ENCODE results near the gene PSMD13. TPM values are rescaled to one million over a fixed set of nuclear protein-coding genes. Genes with fewer than 3 reads are reported as not detected.
A peak's percentile ranks its signal among the peaks of the same experiment; 100 is the strongest.

The PSMD13 gene
- total and polyA plus RNA-seq, 2 of the 13 experiments (the other 11 are each of a cell fraction or from before 2014, with no cell fraction given) = 83.0 to 117 TPM

DNA sequence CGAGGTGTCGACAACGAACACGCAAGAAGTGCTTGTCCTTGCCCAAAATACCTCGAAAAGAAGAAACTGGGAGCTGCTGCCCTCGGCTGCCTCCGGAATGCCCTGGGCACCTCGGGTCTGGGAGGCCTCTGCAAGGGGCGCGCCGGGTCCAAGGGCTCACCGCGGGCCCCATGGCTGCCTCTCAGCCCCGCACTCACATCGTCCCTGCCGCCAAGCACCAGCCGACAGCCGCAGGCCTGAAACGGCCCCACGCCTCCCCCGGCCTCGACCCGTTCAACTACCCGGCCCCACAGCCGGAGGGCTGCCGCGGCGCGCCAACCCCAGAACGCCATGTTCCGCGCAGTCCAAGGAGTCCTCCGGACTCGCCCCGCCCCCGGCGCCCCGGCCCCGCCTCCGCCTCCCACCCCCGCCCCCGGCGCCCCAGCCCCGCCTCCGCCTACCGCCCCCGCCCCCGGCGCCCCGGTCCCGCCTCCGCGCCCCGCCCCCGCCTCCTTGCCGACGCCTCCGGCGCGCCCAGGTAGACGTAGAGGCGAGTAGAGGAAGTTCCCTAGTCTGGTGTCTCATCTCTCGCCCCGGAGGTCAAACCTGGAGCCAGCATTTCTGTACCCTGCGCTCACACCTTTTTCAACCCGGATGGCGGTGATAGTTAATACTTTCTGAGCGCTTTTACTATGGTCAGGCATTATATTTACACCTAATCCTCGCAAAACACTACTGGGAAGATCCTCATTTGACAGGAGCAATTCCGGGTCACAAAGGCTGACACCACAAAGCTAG, 591 bp upstream of the PSMD13 start, which contains the start of gene SIRT3 (continued):
- TF ChIP-seq, protein P1, sequence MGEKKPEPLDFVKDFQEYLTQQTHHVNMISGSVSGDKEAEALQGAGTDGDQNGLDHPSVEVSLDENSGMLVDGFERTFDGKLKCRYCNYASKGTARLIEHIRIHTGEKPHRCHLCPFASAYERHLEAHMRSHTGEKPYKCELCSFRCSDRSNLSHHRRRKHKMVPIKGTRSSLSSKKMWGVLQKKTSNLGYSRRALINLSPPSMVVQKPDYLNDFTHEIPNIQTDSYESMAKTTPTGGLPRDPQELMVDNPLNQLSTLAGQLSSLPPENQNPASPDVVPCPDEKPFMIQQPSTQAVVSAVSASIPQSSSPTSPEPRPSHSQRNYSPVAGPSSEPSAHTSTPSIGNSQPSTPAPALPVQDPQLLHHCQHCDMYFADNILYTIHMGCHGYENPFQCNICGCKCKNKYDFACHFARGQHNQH (CRISPR knock-in tag; IDR thresholded peaks at IDR 0.05) = no peak
- no peak for TF ChIP-seq ZNF484 (CRISPR knock-in tag; IDR thresholded peaks at IDR 0.05; ENCODE audit: borderline replicate concordance, low read depth)
- no peak; the same call in 1 of the 2 replicates for TF ChIP-seq ZNF563 (CRISPR knock-in tag; IDR thresholded peaks at IDR 0.05)
- TF ChIP-seq, protein P2, sequence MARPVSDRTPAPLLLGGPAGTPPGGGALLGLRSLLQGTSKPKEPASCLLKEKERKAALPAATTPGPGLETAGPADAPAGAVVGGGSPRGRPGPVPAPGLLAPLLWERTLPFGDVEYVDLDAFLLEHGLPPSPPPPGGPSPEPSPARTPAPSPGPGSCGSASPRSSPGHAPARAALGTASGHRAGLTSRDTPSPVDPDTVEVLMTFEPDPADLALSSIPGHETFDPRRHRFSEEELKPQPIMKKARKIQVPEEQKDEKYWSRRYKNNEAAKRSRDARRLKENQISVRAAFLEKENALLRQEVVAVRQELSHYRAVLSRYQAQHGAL (CRISPR knock-in tag; IDR thresholded peaks at IDR 0.05; ENCODE audit: not compliant biosample characterization) = no peak
- no peak for TF ChIP-seq ZFP36 (IDR thresholded peaks at IDR 0.05; ENCODE audit: borderline replicate concordance, low read depth, low read length, partially characterized antibody)
- TF ChIP-seq ZNF644 (CRISPR knock-in tag; IDR thresholded peaks at IDR 0.05; ENCODE audit: low read depth) = no peak
- TF ChIP-seq, protein P3, sequence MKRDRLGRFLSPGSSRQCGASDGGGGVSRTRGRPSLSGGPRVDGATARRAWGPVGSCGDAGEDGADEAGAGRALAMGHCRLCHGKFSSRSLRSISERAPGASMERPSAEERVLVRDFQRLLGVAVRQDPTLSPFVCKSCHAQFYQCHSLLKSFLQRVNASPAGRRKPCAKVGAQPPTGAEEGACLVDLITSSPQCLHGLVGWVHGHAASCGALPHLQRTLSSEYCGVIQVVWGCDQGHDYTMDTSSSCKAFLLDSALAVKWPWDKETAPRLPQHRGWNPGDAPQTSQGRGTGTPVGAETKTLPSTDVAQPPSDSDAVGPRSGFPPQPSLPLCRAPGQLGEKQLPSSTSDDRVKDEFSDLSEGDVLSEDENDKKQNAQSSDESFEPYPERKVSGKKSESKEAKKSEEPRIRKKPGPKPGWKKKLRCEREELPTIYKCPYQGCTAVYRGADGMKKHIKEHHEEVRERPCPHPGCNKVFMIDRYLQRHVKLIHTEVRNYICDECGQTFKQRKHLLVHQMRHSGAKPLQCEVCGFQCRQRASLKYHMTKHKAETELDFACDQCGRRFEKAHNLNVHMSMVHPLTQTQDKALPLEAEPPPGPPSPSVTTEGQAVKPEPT (CRISPR knock-in tag; IDR thresholded peaks at IDR 0.05; ENCODE audit: low read depth) = no peak
- no peak for TF ChIP-seq HHEX (CRISPR knock-in tag; IDR thresholded peaks at IDR 0.05)
- no peak for TF ChIP-seq ZNF253 (CRISPR knock-in tag; IDR thresholded peaks at IDR 0.05; ENCODE audit: borderline replicate concordance)
- no peak for TF ChIP-seq HNF4G (IDR thresholded peaks at IDR 0.05; ENCODE audit: borderline replicate concordance, low read depth, low read length)
- no peak for TF ChIP-seq HNF4G (CRISPR knock-in tag; IDR thresholded peaks at IDR 0.05; ENCODE audit: borderline replicate concordance, low read depth)
- peak; percentile 77 for TF ChIP-seq ZNF230 (CRISPR knock-in tag; IDR thresholded peaks at IDR 0.05)
- TF ChIP-seq, protein P4, sequence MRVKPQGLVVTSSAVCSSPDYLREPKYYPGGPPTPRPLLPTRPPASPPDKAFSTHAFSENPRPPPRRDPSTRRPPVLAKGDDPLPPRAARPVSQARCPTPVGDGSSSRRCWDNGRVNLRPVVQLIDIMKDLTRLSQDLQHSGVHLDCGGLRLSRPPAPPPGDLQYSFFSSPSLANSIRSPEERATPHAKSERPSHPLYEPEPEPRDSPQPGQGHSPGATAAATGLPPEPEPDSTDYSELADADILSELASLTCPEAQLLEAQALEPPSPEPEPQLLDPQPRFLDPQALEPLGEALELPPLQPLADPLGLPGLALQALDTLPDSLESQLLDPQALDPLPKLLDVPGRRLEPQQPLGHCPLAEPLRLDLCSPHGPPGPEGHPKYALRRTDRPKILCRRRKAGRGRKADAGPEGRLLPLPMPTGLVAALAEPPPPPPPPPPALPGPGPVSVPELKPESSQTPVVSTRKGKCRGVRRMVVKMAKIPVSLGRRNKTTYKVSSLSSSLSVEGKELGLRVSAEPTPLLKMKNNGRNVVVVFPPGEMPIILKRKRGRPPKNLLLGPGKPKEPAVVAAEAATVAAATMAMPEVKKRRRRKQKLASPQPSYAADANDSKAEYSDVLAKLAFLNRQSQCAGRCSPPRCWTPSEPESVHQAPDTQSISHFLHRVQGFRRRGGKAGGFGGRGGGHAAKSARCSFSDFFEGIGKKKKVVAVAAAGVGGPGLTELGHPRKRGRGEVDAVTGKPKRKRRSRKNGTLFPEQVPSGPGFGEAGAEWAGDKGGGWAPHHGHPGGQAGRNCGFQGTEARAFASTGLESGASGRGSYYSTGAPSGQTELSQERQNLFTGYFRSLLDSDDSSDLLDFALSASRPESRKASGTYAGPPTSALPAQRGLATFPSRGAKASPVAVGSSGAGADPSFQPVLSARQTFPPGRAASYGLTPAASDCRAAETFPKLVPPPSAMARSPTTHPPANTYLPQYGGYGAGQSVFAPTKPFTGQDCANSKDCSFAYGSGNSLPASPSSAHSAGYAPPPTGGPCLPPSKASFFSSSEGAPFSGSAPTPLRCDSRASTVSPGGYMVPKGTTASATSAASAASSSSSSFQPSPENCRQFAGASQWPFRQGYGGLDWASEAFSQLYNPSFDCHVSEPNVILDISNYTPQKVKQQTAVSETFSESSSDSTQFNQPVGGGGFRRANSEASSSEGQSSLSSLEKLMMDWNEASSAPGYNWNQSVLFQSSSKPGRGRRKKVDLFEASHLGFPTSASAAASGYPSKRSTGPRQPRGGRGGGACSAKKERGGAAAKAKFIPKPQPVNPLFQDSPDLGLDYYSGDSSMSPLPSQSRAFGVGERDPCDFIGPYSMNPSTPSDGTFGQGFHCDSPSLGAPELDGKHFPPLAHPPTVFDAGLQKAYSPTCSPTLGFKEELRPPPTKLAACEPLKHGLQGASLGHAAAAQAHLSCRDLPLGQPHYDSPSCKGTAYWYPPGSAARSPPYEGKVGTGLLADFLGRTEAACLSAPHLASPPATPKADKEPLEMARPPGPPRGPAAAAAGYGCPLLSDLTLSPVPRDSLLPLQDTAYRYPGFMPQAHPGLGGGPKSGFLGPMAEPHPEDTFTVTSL (CRISPR knock-in tag; IDR thresholded peaks at IDR 0.05; ENCODE audit: borderline replicate concordance) = no peak
- no peak for TF ChIP-seq KLF11 (CRISPR knock-in tag; IDR thresholded peaks at IDR 0.05)
- no peak; the same call in 1 of the 2 replicates for TF ChIP-seq THAP11 (CRISPR knock-in tag; IDR thresholded peaks at IDR 0.05)
- no peak for TF ChIP-seq ELF4 (CRISPR knock-in tag; IDR thresholded peaks at IDR 0.05; ENCODE audit: borderline replicate concordance)
- TF ChIP-seq ZNF605 (CRISPR knock-in tag; IDR thresholded peaks at IDR 0.05) = no peak
- no peak for TF ChIP-seq TCF7L2 (IDR thresholded peaks at IDR 0.05; ENCODE audit: low read depth, low read length)
- no peak for TF ChIP-seq ZSCAN21 (CRISPR knock-in tag; IDR thresholded peaks at IDR 0.05; ENCODE audit: borderline replicate concordance)
- TF ChIP-seq ZNF777 (CRISPR knock-in tag; IDR thresholded peaks at IDR 0.05) = peak; percentile 29; the same call in 1 of the 2 replicates

All from HepG2 (cell line).